Measurements from ENCODE around the gene PRRT2. TPM values are rescaled to one million over a fixed set of nuclear protein-coding genes. Genes with fewer than 3 reads are reported as not detected.
"Not testable (repeated sequence)": the region's sequence is repeated elsewhere in the genome, so short reads cannot be mapped to it uniquely, and the experiment has no call there.

PRRT2 gene
- total and polyA plus RNA-seq, 4 donors = 24.4 to 244 (median 126) TPM

GRCh38 chr16:29831490-29831889 lies 19.5 kb downstream of the PRRT2 start:
- WGBS (ENCODE audit: insufficient coverage) = 71% methylated on average over 1 of the region's 2 CpGs
- H3K9me3 ChIP-seq (ENCODE audit: control insufficient read depth, insufficient read depth, low read length) = no peaks in the 10 kb centered on the region
- no peaks in the 10 kb centered on the region for H3K27me3 ChIP-seq (ENCODE audit: control insufficient read depth, insufficient read depth, low read length)
- DNase-seq (ENCODE audit: low read depth in 4 of 6, low spot score in 6 of 6) = no peak
- H3K4me1 ChIP-seq (ENCODE audit: control insufficient read depth, insufficient read depth, low read length) = no peaks in the 10 kb centered on the region
- no peak overlapping the region for H3K27ac ChIP-seq (ENCODE audit: low read depth, low read length)
- H3K36me3 ChIP-seq (ENCODE audit: control insufficient read depth, insufficient read depth, low read length) = peaks cover 2% of the 10 kb centered on the region
- H3K4me3 ChIP-seq (ENCODE audit: low read depth, low read length) = no peak overlapping the region

GRCh38 chr16:29833219-29833618 lies 21.2 kb downstream of the PRRT2 start:
- not testable (repeated sequence) for H3K36me3 ChIP-seq (ENCODE audit: control insufficient read depth, insufficient read depth, low read length); DNase-seq (ENCODE audit: low read depth in 4 of 6, low spot score in 6 of 6); H3K4me1 ChIP-seq (ENCODE audit: control insufficient read depth, insufficient read depth, low read length); H3K9me3 ChIP-seq (ENCODE audit: control insufficient read depth, insufficient read depth, low read length); H3K27ac ChIP-seq (ENCODE audit: low read depth, low read length); H3K27me3 ChIP-seq (ENCODE audit: control insufficient read depth, insufficient read depth, low read length); H3K4me3 ChIP-seq (ENCODE audit: low read depth, low read length)
- no CpG with 5 or more reads among the region's 4 CpGs for WGBS (ENCODE audit: insufficient coverage)

GRCh38 chr16:29834079-29834478 lies 22.1 kb downstream of the PRRT2 start:
- H3K4me3 ChIP-seq (ENCODE audit: low read depth, low read length) = no peak overlapping the region
- H3K27ac ChIP-seq (ENCODE audit: low read depth, low read length) = no peak overlapping the region
- H3K9me3 ChIP-seq (ENCODE audit: control insufficient read depth, insufficient read depth, low read length) = no peaks in the 10 kb centered on the region
- peaks cover 8% of the 10 kb centered on the region for H3K36me3 ChIP-seq (ENCODE audit: control insufficient read depth, insufficient read depth, low read length)
- no peaks in the 10 kb centered on the region for H3K27me3 ChIP-seq (ENCODE audit: control insufficient read depth, insufficient read depth, low read length)
- DNase-seq (ENCODE audit: low read depth in 4 of 6, low spot score in 6 of 6) = no peak
- no peaks in the 10 kb centered on the region for H3K4me1 ChIP-seq (ENCODE audit: control insufficient read depth, insufficient read depth, low read length)
- WGBS (ENCODE audit: insufficient coverage) = 96% methylated on average over 3 of the region's 5 CpGs

- no peak overlapping the region for H3K4me3 ChIP-seq (ENCODE audit: low read depth, low read length)
- H3K9me3 ChIP-seq (ENCODE audit: control insufficient read depth, insufficient read depth, low read length) = no peaks in the 10 kb centered on the region
- no peaks in the 10 kb centered on the region for H3K4me1 ChIP-seq (ENCODE audit: control insufficient read depth, insufficient read depth, low read length)
- no peak for DNase-seq (ENCODE audit: low read depth in 4 of 6, low spot score in 6 of 6)
- WGBS (ENCODE audit: insufficient coverage) = 95% methylated on average over 5 of the region's 7 CpGs
- no peak overlapping the region for H3K27ac ChIP-seq (ENCODE audit: low read depth, low read length)
- H3K36me3 ChIP-seq (ENCODE audit: control insufficient read depth, insufficient read depth, low read length) = peaks cover 8% of the 10 kb centered on the region
- H3K27me3 ChIP-seq (ENCODE audit: control insufficient read depth, insufficient read depth, low read length) = no peaks in the 10 kb centered on the region
These were observed 23.9 kb downstream of the PRRT2 start for GRCh38 chr16:29835926-29836325.

- Histone ChIP-seq H3K27me3 (ENCODE audit: control insufficient read depth, insufficient read depth, low read length) (no peaks in the 10 kb centered on the region), H3K27ac (ENCODE audit: low read depth, low read length) (no peak overlapping the region), H3K9me3 (ENCODE audit: control insufficient read depth, insufficient read depth, low read length) (no peaks in the 10 kb centered on the region), H3K36me3 (ENCODE audit: control insufficient read depth, insufficient read depth, low read length) (peaks cover 11% of the 10 kb centered on the region), H3K4me3 (ENCODE audit: low read depth, low read length) (no peak overlapping the region), H3K4me1 (ENCODE audit: control insufficient read depth, insufficient read depth, low read length) (no peaks in the 10 kb centered on the region)
- 74% methylated on average over 14 of the region's 15 CpGs for WGBS (ENCODE audit: insufficient coverage)
- DNase-seq (ENCODE audit: low read depth in 4 of 6, low spot score in 6 of 6) = no peak
These were observed 24.6 kb downstream of the PRRT2 start for GRCh38 chr16:29836623-29837022.

GRCh38 chr16:29837841-29838240 lies 25.8 kb downstream of the PRRT2 start:
- H3K27me3 ChIP-seq (ENCODE audit: control insufficient read depth, insufficient read depth, low read length) = no peaks in the 10 kb centered on the region
- H3K9me3 ChIP-seq (ENCODE audit: control insufficient read depth, insufficient read depth, low read length) = no peaks in the 10 kb centered on the region
- 82% methylated on average over 2 of the region's 5 CpGs for WGBS (ENCODE audit: insufficient coverage)
- peaks cover 14% of the 10 kb centered on the region for H3K36me3 ChIP-seq (ENCODE audit: control insufficient read depth, insufficient read depth, low read length)
- DNase-seq (ENCODE audit: low read depth in 4 of 6, low spot score in 6 of 6) = no peak
- H3K4me3 ChIP-seq (ENCODE audit: low read depth, low read length) = no peak overlapping the region
- H3K27ac ChIP-seq (ENCODE audit: low read depth, low read length) = no peak overlapping the region
- H3K4me1 ChIP-seq (ENCODE audit: control insufficient read depth, insufficient read depth, low read length) = no peaks in the 10 kb centered on the region

GRCh38 chr16:29839822-29840221 lies 27.8 kb downstream of the PRRT2 start:
- H3K36me3 ChIP-seq (ENCODE audit: control insufficient read depth, insufficient read depth, low read length) = peaks cover 12% of the 10 kb centered on the region

GRCh38 chr16:29840240-29840639 lies 28.2 kb downstream of the PRRT2 start:
- WGBS (ENCODE audit: insufficient coverage) = 82% methylated on average over 10 of the region's 10 CpGs
- no peaks in the 10 kb centered on the region for H3K27me3 ChIP-seq (ENCODE audit: control insufficient read depth, insufficient read depth, low read length)
- no peaks in the 10 kb centered on the region for H3K9me3 ChIP-seq (ENCODE audit: control insufficient read depth, insufficient read depth, low read length)
- no peak overlapping the region for H3K27ac ChIP-seq (ENCODE audit: low read depth, low read length)
- no peaks in the 10 kb centered on the region for H3K4me1 ChIP-seq (ENCODE audit: control insufficient read depth, insufficient read depth, low read length)
- H3K36me3 ChIP-seq (ENCODE audit: control insufficient read depth, insufficient read depth, low read length) = peaks cover 12% of the 10 kb centered on the region
- H3K4me3 ChIP-seq (ENCODE audit: low read depth, low read length) = no peak overlapping the region
- DNase-seq (ENCODE audit: low read depth in 4 of 6, low spot score in 6 of 6) = no peak

More at GRCh38 chr16:29839822-29840221, 27.8 kb downstream of the PRRT2 start:
- Histone ChIP-seq H3K9me3 (ENCODE audit: control insufficient read depth, insufficient read depth, low read length) (no peaks in the 10 kb centered on the region), H3K4me1 (ENCODE audit: control insufficient read depth, insufficient read depth, low read length) (no peaks in the 10 kb centered on the region), H3K27me3 (ENCODE audit: control insufficient read depth, insufficient read depth, low read length) (no peaks in the 10 kb centered on the region), H3K4me3 (ENCODE audit: low read depth, low read length) (no peak overlapping the region), H3K27ac (ENCODE audit: low read depth, low read length) (no peak overlapping the region)
- 94% methylated on average over 2 of the region's 6 CpGs for WGBS (ENCODE audit: insufficient coverage)
- no peak for DNase-seq (ENCODE audit: low read depth in 4 of 6, low spot score in 6 of 6)

- H3K9me3 ChIP-seq (ENCODE audit: control insufficient read depth, insufficient read depth, low read length) = no peaks in the 10 kb centered on the region
- WGBS (ENCODE audit: insufficient coverage) = 86% methylated on average over 23 of the region's 23 CpGs
- H3K36me3 ChIP-seq (ENCODE audit: control insufficient read depth, insufficient read depth, low read length) = peaks cover 17% of the 10 kb centered on the region
- no peak overlapping the region for H3K4me3 ChIP-seq (ENCODE audit: low read depth, low read length)
- H3K4me1 ChIP-seq (ENCODE audit: control insufficient read depth, insufficient read depth, low read length) = no peaks in the 10 kb centered on the region
- no peaks in the 10 kb centered on the region for H3K27me3 ChIP-seq (ENCODE audit: control insufficient read depth, insufficient read depth, low read length)
- no peak for DNase-seq (ENCODE audit: low read depth in 4 of 6, low spot score in 6 of 6)
- no peak overlapping the region for H3K27ac ChIP-seq (ENCODE audit: low read depth, low read length)
These were observed 29.6 kb downstream of the PRRT2 start for GRCh38 chr16:29841631-29842030.

- 89% methylated on average over 9 of the region's 9 CpGs for WGBS (ENCODE audit: insufficient coverage)
- H3K9me3 ChIP-seq (ENCODE audit: control insufficient read depth, insufficient read depth, low read length) = no peaks in the 10 kb centered on the region
- H3K4me3 ChIP-seq (ENCODE audit: low read depth, low read length) = no peak overlapping the region
- H3K27ac ChIP-seq (ENCODE audit: low read depth, low read length) = no peak overlapping the region
- H3K27me3 ChIP-seq (ENCODE audit: control insufficient read depth, insufficient read depth, low read length) = no peaks in the 10 kb centered on the region
- peaks cover 18% of the 10 kb centered on the region for H3K36me3 ChIP-seq (ENCODE audit: control insufficient read depth, insufficient read depth, low read length)
- H3K4me1 ChIP-seq (ENCODE audit: control insufficient read depth, insufficient read depth, low read length) = no peaks in the 10 kb centered on the region
- no peak for DNase-seq (ENCODE audit: low read depth in 4 of 6, low spot score in 6 of 6)
These were observed 30.8 kb downstream of the PRRT2 start for GRCh38 chr16:29842732-29843346.

All from spinal cord (tissue), 10 donors.